Mesendoderm (in vitro differentiated cells): ENCODE data around the gene HOXD10.

Source experiments
- DNase-seq: peaks from one replicate; pipeline ENCODE4 v3.0.0; 2013
- H2AK5ac ChIP-seq: 2 replicates; pipeline ENCODE4 v1.6.1; 2013; ENCODE audit warnings: low read length, inconsistent platforms
- H2BK120ac ChIP-seq: 2 replicates; pipeline ENCODE4 v1.6.1; 2013; ENCODE audit warnings: low read depth, mild to moderate bottlenecking, low read length, moderate library complexity, mixed read lengths
- H2BK15ac ChIP-seq: replicated peaks from 2 replicates; pipeline ENCODE4 v1.6.1; 2013; ENCODE audit warnings: low read depth, mild to moderate bottlenecking, moderate library complexity
- H2BK5ac ChIP-seq: 2 replicates; pipeline ENCODE4 v1.6.1; 2013; ENCODE audit warnings: low read length, inconsistent platforms
- H3K18ac ChIP-seq: 2 replicates; pipeline ENCODE4 v1.6.1; 2013; ENCODE audit warnings: mild to moderate bottlenecking, low read length, mixed read lengths
- H3K23ac ChIP-seq: one replicate; pipeline ENCODE4 v1.6.1; 2013; ENCODE audit warnings: low read length
- H3K27ac ChIP-seq: 2 replicates; pipeline ENCODE4 v1.5.1; 2013; ENCODE audit warnings: low read depth, mild to moderate bottlenecking, inconsistent platforms, low read length, moderate library complexity
- H3K27me3 ChIP-seq: 2 replicates; pipeline ENCODE4 v1.6.1; 2013; ENCODE audit warnings: low read length, control low read depth, mild to moderate bottlenecking, inconsistent platforms; ENCODE audit not compliant: insufficient read depth, poor library complexity
- H3K36me3 ChIP-seq: 2 replicates; pipeline ENCODE4 v1.6.1; 2013; ENCODE audit warnings: low read length, inconsistent platforms; ENCODE audit not compliant: control insufficient read depth, insufficient read depth
- H3K4ac ChIP-seq: one replicate; pipeline ENCODE4 v1.6.1; 2013; ENCODE audit warnings: low read depth, mild to moderate bottlenecking, low read length, moderate library complexity
- H3K4me1 ChIP-seq: 2 replicates; pipeline ENCODE4 v1.6.1; 2013; ENCODE audit warnings: low read depth, low read length, inconsistent platforms; ENCODE audit not compliant: control insufficient read depth
- H3K4me2 ChIP-seq: 2 replicates; pipeline ENCODE4 v1.6.1; 2013; ENCODE audit warnings: low read length
- H3K4me3 ChIP-seq: 2 replicates; pipeline ENCODE4 v1.5.1; 2013; ENCODE audit warnings: mild to moderate bottlenecking, low read length
- H3K56ac ChIP-seq: one replicate; pipeline ENCODE4 v1.6.1; 2013; ENCODE audit warnings: low read length
- H3K79me1 ChIP-seq: 2 replicates; pipeline ENCODE4 v1.6.1; 2013; ENCODE audit warnings: low read length, inconsistent platforms
- H3K79me2 ChIP-seq: 2 replicates; pipeline ENCODE4 v1.6.1; 2013; ENCODE audit warnings: mild to moderate bottlenecking, low read length; ENCODE audit not compliant: control insufficient read depth, insufficient read depth
- H3K9ac ChIP-seq: 2 replicates; pipeline ENCODE4 v1.6.1; 2013; ENCODE audit warnings: low read length, inconsistent platforms
- H4K5ac ChIP-seq: one replicate; pipeline ENCODE4 v1.6.1; 2013; ENCODE audit warnings: low read length
- H4K8ac ChIP-seq: one replicate; pipeline ENCODE4 v1.6.1; 2013; ENCODE audit warnings: low read depth, mild to moderate bottlenecking, control low read depth, low read length, moderate library complexity
- WGBS: extraction: QIAGEN DNeasy Blood & Tissue Kit; methylation state at CpG from one replicate; pipeline ENCODE4 v1.1.7; 2013; ENCODE audit warnings: low lambda C conversion rate, missing lambda C conversion rate; ENCODE audit not compliant: insufficient coverage; ENCODE audit errors: extremely low coverage; 5-methylcytosine and 5-hydroxymethylcytosine counted together

HOXD10 gene

GRCh38 chr2:176117823-176118371 lies 1.3 kb downstream of the HOXD10 start:
- no peak overlapping the region for H2AK5ac ChIP-seq
- no peak overlapping the region for H3K4me2 ChIP-seq
- H3K4me1 ChIP-seq, result no peaks in the 10 kb centered on the region
- no peaks in the 10 kb centered on the region for H3K79me1 ChIP-seq
- no peak overlapping the region for H3K27ac ChIP-seq
- H4K8ac ChIP-seq, result no peak overlapping the region
- no peak overlapping the region for H2BK15ac ChIP-seq
- H3K56ac ChIP-seq, result no peak overlapping the region
- H3K4me3 ChIP-seq, result no peak overlapping the region
- H3K4ac ChIP-seq, result no peak overlapping the region
- WGBS, result no CpG with 5 or more reads among the region's 11 CpGs
- no peak overlapping the region for H3K23ac ChIP-seq
- no peak overlapping the region for H2BK120ac ChIP-seq
- H2BK5ac ChIP-seq, result no peak overlapping the region
- H3K79me2 ChIP-seq, result no peaks in the 10 kb centered on the region
- no peaks in the 10 kb centered on the region for H3K36me3 ChIP-seq
- no peak overlapping the region for H4K5ac ChIP-seq
- no peak overlapping the region for H3K9ac ChIP-seq
- no peak for DNase-seq
- peaks cover 91% of the 10 kb centered on the region for H3K27me3 ChIP-seq
- H3K18ac ChIP-seq, result no peak overlapping the region

GRCh38 chr2:176118601-176119339 lies 2.2 kb downstream of the HOXD10 start:
- Histone ChIP-seq H3K9ac (no peak overlapping the region), H3K56ac (no peak overlapping the region), H2BK15ac (no peak overlapping the region), H2BK120ac (no peak overlapping the region), H4K8ac (no peak overlapping the region), H3K23ac (no peak overlapping the region), H4K5ac (no peak overlapping the region), H3K27ac (no peak overlapping the region), H3K27me3 (peaks cover 92% of the 10 kb centered on the region), H3K4me1 (no peaks in the 10 kb centered on the region), H3K18ac (no peak overlapping the region), H2BK5ac (no peak overlapping the region), H3K79me2 (no peaks in the 10 kb centered on the region), H3K4me2 (no peak overlapping the region), H3K4ac (no peak overlapping the region), H2AK5ac (no peak overlapping the region), H3K79me1 (no peaks in the 10 kb centered on the region), H3K4me3 (no peak overlapping the region), H3K36me3 (no peaks in the 10 kb centered on the region)
- DNase-seq, result peak; percentile 84
- no CpG with 5 or more reads among the region's 24 CpGs for WGBS

- no peak overlapping the region for H3K18ac ChIP-seq
- H3K4me3 ChIP-seq, result no peak overlapping the region
- WGBS, result no CpG with 5 or more reads among the region's 13 CpGs
- H3K4me1 ChIP-seq, result no peaks in the 10 kb centered on the region
- H3K36me3 ChIP-seq, result no peaks in the 10 kb centered on the region
- H3K4me2 ChIP-seq, result no peak overlapping the region
- H3K4ac ChIP-seq, result no peak overlapping the region
- H3K79me2 ChIP-seq, result no peaks in the 10 kb centered on the region
- H2BK5ac ChIP-seq, result no peak overlapping the region
- H3K23ac ChIP-seq, result peak overlapping the region; percentile 73
- H2BK120ac ChIP-seq, result no peak overlapping the region
- DNase-seq, result no peak
- no peaks in the 10 kb centered on the region for H3K79me1 ChIP-seq
- H3K27me3 ChIP-seq, result peaks cover 94% of the 10 kb centered on the region
- H4K5ac ChIP-seq, result no peak overlapping the region
- no peak overlapping the region for H3K27ac ChIP-seq
- H4K8ac ChIP-seq, result no peak overlapping the region
- no peak overlapping the region for H3K9ac ChIP-seq
- no peak overlapping the region for H3K56ac ChIP-seq
- no peak overlapping the region for H2AK5ac ChIP-seq
- no peak overlapping the region for H2BK15ac ChIP-seq
These were observed 4.0 kb downstream of the HOXD10 start for GRCh38 chr2:176120364-176121189.

- Histone ChIP-seq H3K4me1 (no peaks in the 10 kb centered on the region), H3K27ac (no peak overlapping the region), H3K27me3 (peaks cover 92% of the 10 kb centered on the region), H3K9ac (no peak overlapping the region), H3K79me2 (no peaks in the 10 kb centered on the region), H2BK120ac (no peak overlapping the region), H2BK5ac (no peak overlapping the region), H4K8ac (no peak overlapping the region), H3K4ac (no peak overlapping the region), H3K23ac (no peak overlapping the region), H3K79me1 (no peaks in the 10 kb centered on the region), H3K4me3 (no peak overlapping the region), H2AK5ac (no peak overlapping the region), H3K18ac (no peak overlapping the region), H3K56ac (no peak overlapping the region), H2BK15ac (no peak overlapping the region), H3K4me2 (no peak overlapping the region), H4K5ac (no peak overlapping the region), H3K36me3 (no peaks in the 10 kb centered on the region)
- DNase-seq, result no peak
- no CpG with 5 or more reads among the region's 53 CpGs for WGBS
These were observed 4.8 kb downstream of the HOXD10 start for GRCh38 chr2:176121190-176122051.

- H3K36me3 ChIP-seq, result no peaks in the 10 kb centered on the region
- no CpG with 5 or more reads among the region's 47 CpGs for WGBS
- H3K27me3 ChIP-seq, result peaks cover 87% of the 10 kb centered on the region
- peak; percentile 73 for DNase-seq
- no peak overlapping the region for H4K5ac ChIP-seq
- H3K27ac ChIP-seq, result no peak overlapping the region
- H3K18ac ChIP-seq, result no peak overlapping the region
- H3K4me3 ChIP-seq, result no peak overlapping the region
- H3K23ac ChIP-seq, result no peak overlapping the region
- H4K8ac ChIP-seq, result no peak overlapping the region
- H3K4me1 ChIP-seq, result no peaks in the 10 kb centered on the region
- no peak overlapping the region for H2BK5ac ChIP-seq
- H2BK15ac ChIP-seq, result no peak overlapping the region
- H3K79me1 ChIP-seq, result no peaks in the 10 kb centered on the region
- H2AK5ac ChIP-seq, result no peak overlapping the region
- no peaks in the 10 kb centered on the region for H3K79me2 ChIP-seq
- no peak overlapping the region for H3K9ac ChIP-seq
- H3K56ac ChIP-seq, result no peak overlapping the region
- peak overlapping the region; percentile 80 for H3K4me2 ChIP-seq
- no peak overlapping the region for H3K4ac ChIP-seq
- no peak overlapping the region for H2BK120ac ChIP-seq
These were observed 5.6 kb downstream of the HOXD10 start for GRCh38 chr2:176122052-176122682.
